Measurements from ENCODE around the gene CKAP2L. TPM values are rescaled to one million over a fixed set of nuclear protein-coding genes. Genes with fewer than 3 reads are reported as not detected.
A peak's percentile ranks its signal among the peaks of the same experiment; 100 is the strongest.

Gene CKAP2L
- total RNA-seq, 3 donors from 2014 or later (not counting 1 experiment from before 2014, with no cell fraction given) = 1.2 to 3.4 (median 1.2) TPM

GRCh38 chr2:112772322-112772721, 7.9 kb upstream of the CKAP2L start:
- peaks cover 9% of the 10 kb centered on the region for H3K4me1 ChIP-seq (ENCODE audit: control insufficient read depth, insufficient read depth, low read length)
- intact Hi-C loops (cut with micrococcal nuclease) = no loop called here
- TF ChIP-seq CTCF (IDR thresholded peaks at IDR 0.05) = no peak
- Mint-ChIP-seq H3K4me1 (peaks cover 30 to 31% of the 10 kb centered on the region in 2 donors), H3K27ac (no peak overlapping the region), H3K36me3 (no peaks in the 10 kb centered on the region), H3K4me3 (no peak overlapping the region), H3K27me3 (ENCODE audit: low read depth in 2 of 2) (no peaks in the 10 kb centered on the region), H3K9me3 (no peaks in the 10 kb centered on the region)
- ATAC-seq (no peak), DNase-seq (no peak)
- H3K4me3 ChIP-seq (ENCODE audit: low read length) = no peak overlapping the region
- no peak overlapping the region for H3K27ac ChIP-seq (ENCODE audit: low read length)
- WGBS (ENCODE audit: insufficient coverage) = 36% methylated on average over 3 of the region's 4 CpGs
- H3K36me3 ChIP-seq (ENCODE audit: control insufficient read depth, insufficient read depth, low read length) = no peaks in the 10 kb centered on the region
- no peaks in the 10 kb centered on the region for H3K27me3 ChIP-seq (ENCODE audit: control insufficient read depth, insufficient read depth, low read length)
- no peaks in the 10 kb centered on the region for H3K9me3 ChIP-seq (ENCODE audit: control insufficient read depth, insufficient read depth, low read length)

- TF ChIP-seq CTCF (IDR thresholded peaks at IDR 0.05) = no peak
- no peaks in the 10 kb centered on the region for H3K27me3 ChIP-seq (ENCODE audit: control insufficient read depth, insufficient read depth, low read length)
- no peak overlapping the region for H3K4me3 ChIP-seq (ENCODE audit: low read length)
- H3K27ac ChIP-seq (ENCODE audit: low read length) = peak overlapping the region; percentile 64
- no peaks in the 10 kb centered on the region for H3K27me3 Mint-ChIP-seq (ENCODE audit: low read depth in 2 of 2)
- DNase-seq = no peak
- ATAC-seq = no peak
- no peaks in the 10 kb centered on the region for H3K36me3 Mint-ChIP-seq
- no peaks in the 10 kb centered on the region for H3K36me3 ChIP-seq (ENCODE audit: control insufficient read depth, insufficient read depth, low read length)
- WGBS (ENCODE audit: insufficient coverage) = 80% methylated on average over 1 of the region's 1 CpG
- H3K9me3 ChIP-seq (ENCODE audit: control insufficient read depth, insufficient read depth, low read length) = no peaks in the 10 kb centered on the region
- intact Hi-C loops (cut with micrococcal nuclease) = no loop called here
- no peaks in the 10 kb centered on the region for H3K9me3 Mint-ChIP-seq
- H3K4me1 Mint-ChIP-seq = peaks cover 31 to 35% of the 10 kb centered on the region in 2 donors
- H3K4me1 ChIP-seq (ENCODE audit: control insufficient read depth, insufficient read depth, low read length) = peaks cover 17% of the 10 kb centered on the region
- peak overlapping the region; percentile 54 for H3K4me3 Mint-ChIP-seq
- peak overlapping the region; percentile 76 to 80 for H3K27ac Mint-ChIP-seq
These were observed 4.0 kb upstream of the CKAP2L start for GRCh38 chr2:112768432-112768831.

GRCh38 chr2:112767693-112768330, 3.4 kb upstream of the CKAP2L start:
- no peak for TF ChIP-seq CTCF (IDR thresholded peaks at IDR 0.05)
- Histone ChIP-seq H3K27me3 (ENCODE audit: control insufficient read depth, insufficient read depth, low read length) (no peaks in the 10 kb centered on the region), H3K9me3 (ENCODE audit: control insufficient read depth, insufficient read depth, low read length) (no peaks in the 10 kb centered on the region), H3K36me3 (ENCODE audit: control insufficient read depth, insufficient read depth, low read length) (no peaks in the 10 kb centered on the region), H3K4me1 (ENCODE audit: control insufficient read depth, insufficient read depth, low read length) (peaks cover 17% of the 10 kb centered on the region), H3K27ac (ENCODE audit: low read length) (peak overlapping the region; percentile 64), H3K4me3 (ENCODE audit: low read length) (peak overlapping the region; percentile 12)
- Mint-ChIP-seq H3K36me3 (no peaks in the 10 kb centered on the region), H3K27ac (peak overlapping the region; percentile 76 to 80), H3K9me3 (no peaks in the 10 kb centered on the region), H3K4me1 (peaks cover 31 to 35% of the 10 kb centered on the region in 2 donors), H3K27me3 (ENCODE audit: low read depth in 2 of 2) (no peaks in the 10 kb centered on the region), H3K4me3 (peak overlapping the region; percentile 41)
- 59% methylated on average over 6 of the region's 6 CpGs for WGBS (ENCODE audit: insufficient coverage)
- ATAC-seq (no peak), DNase-seq (peak in 1 of 2 donors; percentile 35)
- intact Hi-C loops (cut with micrococcal nuclease) = no loop called here

GRCh38 chr2:112765251-112765650, 842 bp upstream of the CKAP2L start:
- Mint-ChIP-seq H3K27ac (peak overlapping the region; percentile 67 to 92), H3K27me3 (ENCODE audit: low read depth in 2 of 2) (no peaks in the 10 kb centered on the region), H3K4me3 (peak overlapping the region; percentile 98), H3K9me3 (no peaks in the 10 kb centered on the region), H3K36me3 (no peaks in the 10 kb centered on the region), H3K4me1 (peaks cover 31 to 35% of the 10 kb centered on the region in 2 donors)
- no peaks in the 10 kb centered on the region for H3K27me3 ChIP-seq (ENCODE audit: control insufficient read depth, insufficient read depth, low read length)
- H3K4me1 ChIP-seq (ENCODE audit: control insufficient read depth, insufficient read depth, low read length) = peaks cover 17% of the 10 kb centered on the region
- no peaks in the 10 kb centered on the region for H3K9me3 ChIP-seq (ENCODE audit: control insufficient read depth, insufficient read depth, low read length)
- ATAC-seq = no peak
- no peak for TF ChIP-seq CTCF (IDR thresholded peaks at IDR 0.05)
- H3K4me3 ChIP-seq (ENCODE audit: low read length) = peak overlapping the region; percentile 53
- no peak for DNase-seq
- 73% methylated on average over 4 of the region's 4 CpGs for WGBS (ENCODE audit: insufficient coverage)
- no peaks in the 10 kb centered on the region for H3K36me3 ChIP-seq (ENCODE audit: control insufficient read depth, insufficient read depth, low read length)
- intact Hi-C loops (cut with micrococcal nuclease) = no loop called here
- peak overlapping the region; percentile 26 for H3K27ac ChIP-seq (ENCODE audit: low read length)

Measured in natural killer cell (primary cell).